GM12891 (cell line): Measurements from ENCODE around the gene SHC4.

ENCODE experiments used
- PAX5 ChIP-seq: IDR thresholded peaks from 2 replicates; pipeline ENCODE4 v1.6.1; 2011; ENCODE audit warnings: low read length, moderate library complexity, mild to moderate bottlenecking; ENCODE audit not compliant: insufficient read depth, severe bottlenecking
- POLR2A ChIP-seq: IDR thresholded peaks from 2 replicates; pipeline ENCODE4 v1.6.1; 2011; ENCODE audit warnings: low read depth, low read length, control low read depth
- POLR2AphosphoS5 ChIP-seq: IDR thresholded peaks from 2 replicates; pipeline ENCODE4 v1.6.1; 2011; ENCODE audit warnings: low read depth, low read length, control low read depth
- POU2F2 ChIP-seq: IDR thresholded peaks from 2 replicates; pipeline ENCODE4 v1.6.1; 2011; ENCODE audit warnings: low read depth, mild to moderate bottlenecking, control low read depth, low read length, moderate library complexity
- SPI1 ChIP-seq: IDR thresholded peaks from 2 replicates; pipeline ENCODE4 v1.6.1; 2011; ENCODE audit warnings: low read depth, low read length, control low read depth
- TAF1 ChIP-seq: IDR thresholded peaks from 2 replicates; pipeline ENCODE4 v1.6.1; 2011; ENCODE audit warnings: low read depth, low read length, control low read depth

GRCh38 chr15:48955967-48956366, 7.8 kb downstream of the SHC4 start:
- no peak for TF ChIP-seq POLR2A
- no peak for TF ChIP-seq POU2F2
- TF ChIP-seq TAF1, result no peak
- no peak for TF ChIP-seq SPI1
- no peak for TF ChIP-seq POLR2AphosphoS5
- TF ChIP-seq PAX5, result no peak
